Measurements from ENCODE around the gene LIPC.

The LIPC gene

DNA sequence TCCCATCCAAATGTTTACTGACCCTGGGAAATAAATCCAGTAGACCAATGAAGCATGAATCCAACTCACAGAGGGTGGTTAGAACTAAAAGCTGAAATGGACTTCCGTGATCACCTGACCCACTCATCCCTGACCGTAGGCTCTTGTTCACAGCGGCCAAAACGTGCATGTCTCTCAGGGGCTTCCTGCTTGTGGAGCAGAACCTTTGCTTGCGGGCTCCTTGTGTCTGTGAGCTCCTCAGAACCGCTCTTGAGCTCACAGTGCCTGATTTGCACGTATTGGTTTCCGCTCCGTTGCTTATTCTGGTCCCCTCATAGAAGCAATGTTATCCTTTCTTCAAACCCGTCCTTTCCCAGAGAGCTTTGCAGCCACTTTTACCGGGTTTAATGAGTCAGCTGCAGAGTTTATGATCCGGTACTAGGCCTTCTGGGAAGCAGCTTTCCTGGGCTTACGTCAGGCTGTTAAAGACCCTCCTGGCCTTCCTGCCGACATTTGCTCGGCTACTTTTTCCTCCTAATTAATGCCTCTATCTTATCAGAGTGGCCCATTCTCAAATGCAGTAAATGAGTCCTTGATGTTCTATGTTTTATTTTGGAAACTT lies 35.4 kb downstream of the LIPC start:
- no peaks in the 10 kb centered on the region for H3K79me1 ChIP-seq (ENCODE audit: low read length)
- no peak overlapping the region for H3K9ac ChIP-seq (ENCODE audit: low read length)

DNA sequence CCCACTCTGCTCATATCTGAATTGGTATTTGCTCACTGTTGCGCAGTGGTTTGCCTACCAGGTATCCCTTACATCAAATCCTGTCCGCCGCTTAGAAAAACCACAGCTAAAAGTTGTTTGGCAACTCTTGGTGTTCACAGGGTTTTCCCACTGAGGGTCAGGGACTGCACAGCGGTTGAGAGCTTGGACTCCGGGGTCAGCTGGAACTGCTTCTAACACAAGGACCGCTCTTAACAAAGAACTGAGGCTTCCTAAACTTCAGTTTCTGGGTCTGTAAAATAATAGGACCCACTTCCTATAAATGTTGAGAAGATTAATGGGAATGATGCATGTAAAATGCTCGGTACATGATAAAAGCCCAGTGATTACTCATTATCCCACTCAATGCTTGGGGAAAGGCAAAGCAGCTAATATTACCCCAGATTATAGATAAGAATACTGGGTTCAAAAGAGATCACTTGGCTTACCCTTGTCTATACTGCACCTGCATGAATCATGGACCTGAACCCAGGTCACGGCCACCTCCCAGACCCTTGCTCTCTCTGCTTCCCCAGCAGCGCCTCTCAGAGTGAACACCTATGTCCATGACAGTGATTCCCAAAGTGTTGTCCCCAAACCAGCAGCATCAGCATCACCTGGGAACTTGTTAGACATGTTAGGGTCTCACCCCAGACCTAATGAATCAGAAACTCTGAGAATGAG lies 36.1 kb downstream of the LIPC start:
- Histone ChIP-seq H3K9ac (ENCODE audit: low read length) (no peak overlapping the region), H3K79me2 (ENCODE audit: control insufficient read depth, insufficient read depth, low read length) (no peaks in the 10 kb centered on the region), H3K79me1 (ENCODE audit: low read length) (no peaks in the 10 kb centered on the region), H3K36me3 (ENCODE audit: control insufficient read depth, insufficient read depth, low read length) (no peaks in the 10 kb centered on the region), H3K27me3 (ENCODE audit: insufficient read depth, low read length, poor library complexity) (no peaks in the 10 kb centered on the region), H2BK120ac (ENCODE audit: low read depth, low read length) (peak overlapping the region; percentile 17), H3K4me2 (ENCODE audit: low read length) (no peak overlapping the region), H3K18ac (ENCODE audit: low read length) (peak overlapping the region; percentile 70), H2BK15ac (replicated peaks; ENCODE audit: low read depth) (no peak overlapping the region), H2BK5ac (ENCODE audit: low read length) (no peak overlapping the region), H3K56ac (ENCODE audit: low read length) (no peak overlapping the region), H3K4ac (ENCODE audit: low read depth, low read length) (no peak overlapping the region), H3K4me1 (ENCODE audit: control insufficient read depth, low read depth, low read length) (peaks cover 11% of the 10 kb centered on the region), H3K23ac (ENCODE audit: low read length) (no peak overlapping the region), H2AK5ac (ENCODE audit: low read length) (no peak overlapping the region), H4K5ac (ENCODE audit: low read length) (no peak overlapping the region), H3K4me3 (ENCODE audit: low read length) (no peak overlapping the region), H4K8ac (ENCODE audit: low read depth, low read length) (no peak overlapping the region), H3K27ac (ENCODE audit: low read depth, low read length) (no peak overlapping the region)
- DNase-seq = no peak
- no CpG with 5 or more reads among the region's 9 CpGs for WGBS (ENCODE audit: extremely low coverage, insufficient coverage, low lambda C conversion rate)

More for the DNA sequence above, 35.4 kb downstream of the LIPC start:
- H3K4me1 ChIP-seq (ENCODE audit: control insufficient read depth, low read depth, low read length) = peaks cover 7% of the 10 kb centered on the region
- no peak overlapping the region for H2AK5ac ChIP-seq (ENCODE audit: low read length)
- H2BK15ac ChIP-seq (replicated peaks; ENCODE audit: low read depth) = no peak overlapping the region
- peak overlapping the region; percentile 17 for H2BK120ac ChIP-seq (ENCODE audit: low read depth, low read length)
- no peak overlapping the region for H4K8ac ChIP-seq (ENCODE audit: low read depth, low read length)
- no peaks in the 10 kb centered on the region for H3K27me3 ChIP-seq (ENCODE audit: insufficient read depth, low read length, poor library complexity)
- no peaks in the 10 kb centered on the region for H3K79me2 ChIP-seq (ENCODE audit: control insufficient read depth, insufficient read depth, low read length)
- no peaks in the 10 kb centered on the region for H3K36me3 ChIP-seq (ENCODE audit: control insufficient read depth, insufficient read depth, low read length)
- no peak overlapping the region for H3K4me3 ChIP-seq (ENCODE audit: low read length)
- WGBS (ENCODE audit: extremely low coverage, insufficient coverage, low lambda C conversion rate) = no CpG with 5 or more reads among the region's 15 CpGs
- no peak overlapping the region for H3K4me2 ChIP-seq (ENCODE audit: low read length)
- H4K5ac ChIP-seq (ENCODE audit: low read length) = no peak overlapping the region
- no peak overlapping the region for H3K27ac ChIP-seq (ENCODE audit: low read depth, low read length)
- no peak for DNase-seq
- H3K4ac ChIP-seq (ENCODE audit: low read depth, low read length) = no peak overlapping the region
- no peak overlapping the region for H2BK5ac ChIP-seq (ENCODE audit: low read length)
- no peak overlapping the region for H3K56ac ChIP-seq (ENCODE audit: low read length)
- H3K23ac ChIP-seq (ENCODE audit: low read length) = no peak overlapping the region
- peak overlapping the region; percentile 53 for H3K18ac ChIP-seq (ENCODE audit: low read length)

DNA sequence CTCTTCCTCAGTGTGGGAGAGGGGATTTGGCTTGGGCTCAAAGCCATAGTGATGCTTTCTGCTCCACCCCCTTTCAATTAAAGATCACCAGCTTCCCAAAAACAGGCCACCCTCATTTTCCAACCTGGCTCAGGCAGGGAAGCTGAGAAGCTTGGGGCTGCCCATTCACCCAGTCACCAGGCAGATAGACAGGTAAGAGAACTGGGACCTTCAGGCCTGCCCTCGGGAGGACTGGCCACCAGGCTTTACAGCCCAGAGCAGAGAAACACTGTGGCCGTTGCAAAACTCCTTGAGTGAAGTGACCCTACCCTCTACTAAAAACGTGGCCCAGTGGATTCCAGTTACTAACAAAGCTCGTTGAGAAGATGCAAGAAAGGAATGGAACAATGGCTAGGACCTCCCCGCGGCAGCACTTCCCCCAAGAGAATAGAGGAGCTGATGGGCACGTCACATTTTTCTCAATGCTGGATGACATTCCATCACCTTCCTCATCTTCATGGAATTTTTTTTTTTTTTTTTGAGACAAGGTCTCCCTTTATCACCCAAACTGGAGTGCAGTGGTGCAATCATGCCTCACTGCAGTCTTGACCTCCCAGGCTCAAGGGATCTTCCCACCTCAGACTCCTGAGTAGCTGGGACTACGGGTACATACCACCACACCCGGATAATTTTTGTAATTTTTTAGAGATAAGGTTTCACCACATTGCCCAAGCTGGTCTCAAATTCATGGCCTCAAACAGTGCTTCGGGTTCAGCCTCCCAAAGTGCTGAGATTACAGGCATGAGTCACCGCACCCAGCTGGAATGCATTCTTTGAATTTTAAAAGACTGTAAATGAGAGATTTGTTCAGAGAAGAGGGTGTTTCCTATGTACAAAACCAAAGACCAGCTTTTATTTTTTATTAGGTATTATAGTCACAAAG lies 37.9 kb downstream of the LIPC start:
- no peak overlapping the region for H3K9ac ChIP-seq (ENCODE audit: low read length)
- no peaks in the 10 kb centered on the region for H3K27me3 ChIP-seq (ENCODE audit: insufficient read depth, low read length, poor library complexity)
- peak overlapping the region; percentile 69 for H3K18ac ChIP-seq (ENCODE audit: low read length)
- H3K36me3 ChIP-seq (ENCODE audit: control insufficient read depth, insufficient read depth, low read length) = no peaks in the 10 kb centered on the region
- H3K27ac ChIP-seq (ENCODE audit: low read depth, low read length) = peak overlapping the region; percentile 90
- H3K4me2 ChIP-seq (ENCODE audit: low read length) = no peak overlapping the region
- H2BK120ac ChIP-seq (ENCODE audit: low read depth, low read length) = peak overlapping the region; percentile 62
- H4K5ac ChIP-seq (ENCODE audit: low read length) = peak overlapping the region; percentile 23
- peak overlapping the region; percentile 75 for H2AK5ac ChIP-seq (ENCODE audit: low read length)
- H3K23ac ChIP-seq (ENCODE audit: low read length) = no peak overlapping the region
- no peaks in the 10 kb centered on the region for H3K79me2 ChIP-seq (ENCODE audit: control insufficient read depth, insufficient read depth, low read length)
- H2BK15ac ChIP-seq (replicated peaks; ENCODE audit: low read depth) = peak overlapping the region; percentile 75
- H2BK5ac ChIP-seq (ENCODE audit: low read length) = peak overlapping the region; percentile 71
- no peaks in the 10 kb centered on the region for H3K79me1 ChIP-seq (ENCODE audit: low read length)
- H3K4me1 ChIP-seq (ENCODE audit: control insufficient read depth, low read depth, low read length) = peaks cover 15% of the 10 kb centered on the region
- H3K56ac ChIP-seq (ENCODE audit: low read length) = peak overlapping the region; percentile 10
- peak; percentile 95 for DNase-seq
- no peak overlapping the region for H3K4me3 ChIP-seq (ENCODE audit: low read length)
- H3K4ac ChIP-seq (ENCODE audit: low read depth, low read length) = no peak overlapping the region
- WGBS (ENCODE audit: extremely low coverage, insufficient coverage, low lambda C conversion rate) = no CpG with 5 or more reads among the region's 11 CpGs
- H4K8ac ChIP-seq (ENCODE audit: low read depth, low read length) = no peak overlapping the region

DNA sequence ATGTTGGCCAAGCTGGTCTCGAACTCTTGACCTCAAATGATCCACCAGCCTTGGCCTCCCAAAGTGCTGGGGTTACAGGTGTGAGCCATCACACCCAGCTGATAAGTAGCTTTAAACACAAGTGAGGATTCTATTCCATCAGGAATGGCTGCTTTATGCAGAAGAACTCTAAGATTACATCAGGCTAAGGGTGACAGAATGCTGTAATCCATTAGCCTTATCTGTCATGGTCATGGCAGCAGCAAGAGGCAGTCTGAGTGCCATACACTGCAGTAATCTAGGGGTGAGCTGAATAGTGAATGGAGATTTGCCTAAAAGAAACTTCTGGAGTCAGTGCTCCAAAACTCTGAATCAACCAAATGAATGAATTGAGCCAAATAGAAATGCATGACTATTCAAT lies 39.6 kb downstream of the LIPC start:
- Histone ChIP-seq H3K79me2 (ENCODE audit: control insufficient read depth, insufficient read depth, low read length) (no peaks in the 10 kb centered on the region), H3K4ac (ENCODE audit: low read depth, low read length) (no peak overlapping the region), H4K8ac (ENCODE audit: low read depth, low read length) (no peak overlapping the region), H2BK15ac (replicated peaks; ENCODE audit: low read depth) (no peak overlapping the region), H4K5ac (ENCODE audit: low read length) (no peak overlapping the region), H3K4me1 (ENCODE audit: control insufficient read depth, low read depth, low read length) (peaks cover 15% of the 10 kb centered on the region), H3K18ac (ENCODE audit: low read length) (no peak overlapping the region), H3K4me2 (ENCODE audit: low read length) (no peak overlapping the region), H3K79me1 (ENCODE audit: low read length) (no peaks in the 10 kb centered on the region), H2BK5ac (ENCODE audit: low read length) (no peak overlapping the region), H3K4me3 (ENCODE audit: low read length) (no peak overlapping the region), H3K27ac (ENCODE audit: low read depth, low read length) (no peak overlapping the region), H2BK120ac (ENCODE audit: low read depth, low read length) (no peak overlapping the region), H3K9ac (ENCODE audit: low read length) (no peak overlapping the region), H3K36me3 (ENCODE audit: control insufficient read depth, insufficient read depth, low read length) (no peaks in the 10 kb centered on the region), H3K23ac (ENCODE audit: low read length) (no peak overlapping the region), H2AK5ac (ENCODE audit: low read length) (no peak overlapping the region), H3K56ac (ENCODE audit: low read length) (no peak overlapping the region), H3K27me3 (ENCODE audit: insufficient read depth, low read length, poor library complexity) (no peaks in the 10 kb centered on the region)
- no CpG with 5 or more reads among the region's 1 CpG for WGBS (ENCODE audit: extremely low coverage, insufficient coverage, low lambda C conversion rate)
- DNase-seq = peak; percentile 93

DNA sequence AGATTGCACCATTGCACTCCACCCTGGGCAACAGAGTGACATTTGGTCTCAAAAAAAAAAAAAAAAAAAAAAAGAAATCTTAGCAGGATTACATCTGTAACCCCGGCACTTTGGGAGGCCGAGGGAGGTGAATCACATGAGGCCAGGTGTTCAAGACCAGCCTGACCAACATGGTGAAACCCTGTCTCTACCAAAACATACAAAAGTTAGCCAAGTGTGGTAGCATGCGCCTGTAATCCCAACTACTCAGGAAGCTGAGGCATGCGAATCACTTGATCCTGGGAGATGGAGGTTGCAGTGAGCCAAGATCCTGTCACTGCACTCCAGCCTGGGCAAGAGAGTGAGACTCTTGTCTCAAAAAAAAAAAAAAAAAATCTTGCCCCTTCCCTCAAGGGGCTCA lies 40.4 kb downstream of the LIPC start:
- H3K27ac ChIP-seq (ENCODE audit: low read depth, low read length) = no peak overlapping the region
- no peak overlapping the region for H3K56ac ChIP-seq (ENCODE audit: low read length)
- H3K79me1 ChIP-seq (ENCODE audit: low read length) = no peaks in the 10 kb centered on the region
- no peaks in the 10 kb centered on the region for H3K27me3 ChIP-seq (ENCODE audit: insufficient read depth, low read length, poor library complexity)
- no CpG with 5 or more reads among the region's 4 CpGs for WGBS (ENCODE audit: extremely low coverage, insufficient coverage, low lambda C conversion rate)
- no peak overlapping the region for H2BK5ac ChIP-seq (ENCODE audit: low read length)
- H3K4me1 ChIP-seq (ENCODE audit: control insufficient read depth, low read depth, low read length) = peaks cover 15% of the 10 kb centered on the region
- DNase-seq = no peak
- H3K23ac ChIP-seq (ENCODE audit: low read length) = no peak overlapping the region
- no peak overlapping the region for H2BK15ac ChIP-seq (replicated peaks; ENCODE audit: low read depth)
- H3K79me2 ChIP-seq (ENCODE audit: control insufficient read depth, insufficient read depth, low read length) = no peaks in the 10 kb centered on the region
- H4K8ac ChIP-seq (ENCODE audit: low read depth, low read length) = no peak overlapping the region
- H2BK120ac ChIP-seq (ENCODE audit: low read depth, low read length) = no peak overlapping the region
- no peak overlapping the region for H3K9ac ChIP-seq (ENCODE audit: low read length)
- no peak overlapping the region for H3K18ac ChIP-seq (ENCODE audit: low read length)
- H4K5ac ChIP-seq (ENCODE audit: low read length) = no peak overlapping the region
- H3K4me3 ChIP-seq (ENCODE audit: low read length) = no peak overlapping the region
- no peaks in the 10 kb centered on the region for H3K36me3 ChIP-seq (ENCODE audit: control insufficient read depth, insufficient read depth, low read length)
- no peak overlapping the region for H3K4me2 ChIP-seq (ENCODE audit: low read length)
- no peak overlapping the region for H2AK5ac ChIP-seq (ENCODE audit: low read length)
- no peak overlapping the region for H3K4ac ChIP-seq (ENCODE audit: low read depth, low read length)
